NOMO-1 treated with DMSO at 0.1 percent for 48 hours (cell line): ENCODE data around the gene CEP19.
"Not testable (repeated sequence)": the region's sequence is repeated elsewhere in the genome, so short reads cannot be mapped to it uniquely, and the experiment has no call there.

Experiments used
- DNase-seq: peaks from one replicate; lab custom pipeline; 2025; ENCODE audit not compliant: unreplicated experiment; lab: John Stamatoyannopoulos, UW

CEP19 gene, protein sequence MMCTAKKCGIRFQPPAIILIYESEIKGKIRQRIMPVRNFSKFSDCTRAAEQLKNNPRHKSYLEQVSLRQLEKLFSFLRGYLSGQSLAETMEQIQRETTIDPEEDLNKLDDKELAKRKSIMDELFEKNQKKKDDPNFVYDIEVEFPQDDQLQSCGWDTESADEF

DNA sequence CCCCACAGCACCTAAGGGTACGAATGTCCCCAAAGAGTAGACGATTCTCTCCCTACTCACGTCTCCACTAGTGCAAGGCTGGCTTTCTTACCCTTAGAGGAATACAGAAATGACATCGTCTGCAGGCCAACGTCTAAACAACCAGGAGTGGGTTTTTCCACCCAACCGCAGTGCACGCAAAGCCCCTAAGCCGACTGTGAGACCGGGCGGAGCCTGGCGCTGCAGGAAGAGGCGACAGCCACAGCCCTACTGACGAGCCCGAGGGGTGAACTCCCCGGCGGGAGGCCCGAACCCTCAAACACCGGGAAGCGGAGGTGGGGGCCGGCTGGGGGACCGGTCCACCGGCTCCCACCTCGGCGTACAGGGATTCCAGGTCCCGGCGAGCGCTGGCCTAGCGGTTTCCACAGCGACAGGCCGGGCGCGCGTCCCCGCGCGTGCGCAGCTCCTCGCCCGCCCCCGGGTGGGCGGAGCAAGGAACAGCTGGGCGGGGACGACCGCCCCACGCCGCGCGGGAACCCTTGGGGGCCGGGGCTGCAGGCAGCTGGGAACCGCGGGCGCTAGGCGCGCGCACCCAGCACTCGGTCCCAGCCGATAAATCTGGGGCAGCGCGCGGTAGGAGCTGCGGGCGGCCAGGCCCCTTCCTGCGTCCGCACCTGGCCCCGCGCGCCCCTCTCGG is at the start of gene CEP19, which contains the start of gene PIGX:
Gene CEP19, minus strand, starts transcription at position 413 of the 676 bp plus-strand sequence. CDS start 3,593 bp downstream, outside the sequence.
Gene PIGX, plus strand, starts transcription at position 540 of the 676 bp plus-strand sequence.
- DNase-seq: peak; percentile 78

DNA sequence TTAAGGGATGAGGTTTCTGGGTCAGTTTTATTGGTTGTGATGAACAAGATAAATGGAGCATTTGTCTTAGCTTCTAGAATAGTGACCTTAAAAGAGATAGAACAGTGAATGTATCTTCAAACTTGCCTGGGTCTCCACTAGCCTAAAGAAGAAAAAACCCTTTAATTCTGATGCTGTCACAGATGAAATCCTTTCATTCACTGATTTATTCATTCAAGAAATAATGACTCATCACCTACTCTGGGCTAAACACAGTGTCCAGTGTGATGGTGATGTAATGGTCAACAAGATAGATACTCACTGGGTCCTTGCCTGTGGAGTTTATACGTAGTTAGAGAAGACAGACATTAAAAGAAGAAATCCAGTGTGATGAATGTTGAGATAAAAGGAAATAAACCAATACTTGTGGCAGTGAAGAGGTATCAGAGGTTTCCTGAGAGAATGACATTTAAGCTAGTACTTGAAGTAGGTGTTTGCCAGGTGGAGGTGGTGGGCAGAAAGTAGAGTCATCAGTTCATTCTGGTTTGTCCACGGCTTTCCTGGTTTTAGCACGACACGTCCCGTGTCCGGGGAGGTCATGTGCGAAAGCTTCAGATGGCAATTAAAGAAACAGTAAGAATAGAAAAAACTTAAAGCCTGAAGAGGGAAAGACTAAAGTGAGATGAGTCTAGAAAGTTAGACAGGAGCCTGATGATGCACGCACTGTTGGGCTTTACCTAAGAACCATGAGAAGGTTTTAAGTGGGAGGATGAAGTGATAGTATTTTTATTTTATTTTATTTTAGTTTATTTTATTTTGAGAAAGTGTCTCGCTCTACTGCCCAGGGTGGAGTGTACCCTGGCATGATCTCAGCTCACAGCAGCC is 46.1 kb upstream of the CEP19 start:
- DNase-seq: no peak

DNA sequence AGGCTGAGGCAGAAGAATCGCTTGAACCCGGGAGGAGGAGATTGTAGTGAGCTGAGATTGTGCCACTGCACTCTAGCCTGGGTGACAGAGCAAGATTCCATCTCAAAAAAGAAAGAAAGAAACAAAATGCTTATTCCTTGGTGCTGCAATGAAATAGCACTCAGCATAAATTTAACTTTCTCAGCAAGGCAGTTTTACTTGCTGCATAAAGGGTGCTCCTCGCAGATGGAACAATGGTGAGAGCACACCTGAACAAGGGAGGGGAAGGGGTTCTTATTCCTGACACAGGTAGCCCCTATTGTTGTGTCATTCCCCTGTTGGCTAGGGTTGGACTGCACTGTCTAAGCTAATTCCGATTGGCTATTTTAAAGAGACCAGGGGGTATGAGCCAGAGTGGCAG is 44.7 kb upstream of the CEP19 start:
- DNase-seq: no peak

DNA sequence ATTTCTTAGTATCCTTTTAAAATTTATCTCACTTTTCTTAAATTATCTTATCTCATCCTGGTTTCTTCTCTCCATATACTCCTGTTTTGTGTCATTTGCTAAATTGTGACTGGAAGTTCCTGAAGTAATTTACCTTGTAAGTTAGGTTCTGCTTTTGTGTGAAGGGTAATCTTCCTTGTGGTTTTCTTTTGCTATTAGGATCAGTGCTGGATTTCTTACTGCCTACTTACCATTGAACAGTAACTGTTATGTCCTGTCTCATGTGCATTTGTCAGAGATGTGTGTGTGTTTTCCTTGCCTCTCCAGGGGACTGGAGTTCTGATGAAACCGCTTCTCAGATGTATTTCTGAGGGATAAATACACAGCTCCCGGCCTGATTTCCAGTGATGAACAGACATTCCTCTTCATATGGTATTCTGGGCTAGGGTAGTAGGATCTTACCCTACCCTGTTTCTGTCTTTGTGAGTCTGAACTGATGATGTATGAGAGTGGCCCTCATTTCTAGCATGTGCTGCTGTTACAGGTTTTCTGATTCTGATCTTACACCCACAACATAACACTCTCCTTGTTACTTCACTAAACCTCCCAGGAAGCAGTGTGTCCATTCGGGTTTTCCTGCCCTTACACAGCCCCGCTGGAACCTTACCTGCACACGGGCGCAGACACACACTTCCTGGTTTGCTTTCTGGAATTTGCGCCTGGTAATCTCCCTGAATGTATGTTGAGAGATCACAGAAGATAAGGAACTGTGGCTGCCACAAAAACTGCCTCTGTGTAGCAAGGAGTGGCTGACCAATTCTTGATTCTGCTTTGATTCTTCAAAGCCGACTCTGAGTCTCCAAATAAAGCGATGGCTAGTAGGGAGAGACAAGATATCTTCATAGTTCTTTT is 42.3 kb upstream of the CEP19 start:
- no peak for DNase-seq

DNA sequence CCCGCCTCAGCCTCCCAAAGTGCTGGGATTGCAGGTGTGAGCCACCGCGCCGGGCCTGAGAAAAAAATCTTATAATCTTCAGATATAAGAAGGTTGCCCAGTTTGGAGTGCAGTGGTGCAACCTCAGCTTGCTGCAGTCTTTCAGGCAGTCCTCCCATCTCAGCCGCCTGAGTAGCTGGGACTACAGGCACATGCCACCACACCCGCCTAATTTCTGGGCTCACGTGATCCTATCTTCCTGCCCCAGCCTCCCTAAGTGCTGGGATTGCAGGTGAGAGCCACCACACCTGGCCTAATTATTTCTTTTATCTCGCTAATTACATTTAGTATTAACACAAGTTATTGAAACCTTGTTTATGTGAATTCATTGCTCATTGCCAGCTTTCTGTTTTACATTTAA is 41.2 kb upstream of the CEP19 start:
- DNase-seq: no peak

DNA sequence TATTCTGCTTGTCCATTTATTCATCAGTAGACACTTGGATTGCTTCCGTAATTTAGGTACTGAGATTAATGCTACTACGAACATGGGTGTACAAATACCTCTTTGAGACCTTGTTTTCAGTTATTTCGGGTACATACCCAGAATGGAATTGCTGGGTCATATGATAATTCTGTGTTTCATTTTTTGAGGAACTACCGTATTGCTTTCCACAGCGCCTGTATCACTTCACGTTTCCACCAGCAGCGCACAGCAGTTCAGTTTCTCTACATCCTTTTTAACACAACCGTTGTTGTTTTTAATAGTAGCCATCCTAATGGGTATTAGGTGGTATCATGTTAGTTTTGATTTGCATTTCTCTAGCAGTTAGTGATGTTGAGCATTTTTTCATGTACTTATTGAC is 37.1 kb upstream of the CEP19 start:
- peak; percentile 62 for DNase-seq

DNA sequence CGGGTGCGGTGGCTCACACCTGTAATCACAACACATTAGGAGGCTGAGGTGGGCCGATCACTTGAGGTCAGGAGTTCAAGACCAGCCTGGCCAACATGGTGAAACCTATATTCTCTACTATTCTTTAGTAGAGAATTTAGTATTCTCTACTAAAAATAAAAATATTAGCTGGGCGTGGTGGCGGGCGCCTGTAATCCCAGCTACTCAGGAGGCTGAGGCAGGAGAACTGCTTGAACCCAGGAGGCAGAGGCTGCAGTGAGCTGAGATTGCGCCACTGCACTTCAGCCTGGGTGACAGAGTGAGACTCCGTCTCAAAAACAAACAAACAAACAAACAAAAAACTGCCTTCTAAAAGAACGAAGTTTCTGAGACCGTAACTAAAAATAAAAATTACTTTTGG is 31.5 kb upstream of the CEP19 start:
- DNase-seq: not testable (repeated sequence)

DNA sequence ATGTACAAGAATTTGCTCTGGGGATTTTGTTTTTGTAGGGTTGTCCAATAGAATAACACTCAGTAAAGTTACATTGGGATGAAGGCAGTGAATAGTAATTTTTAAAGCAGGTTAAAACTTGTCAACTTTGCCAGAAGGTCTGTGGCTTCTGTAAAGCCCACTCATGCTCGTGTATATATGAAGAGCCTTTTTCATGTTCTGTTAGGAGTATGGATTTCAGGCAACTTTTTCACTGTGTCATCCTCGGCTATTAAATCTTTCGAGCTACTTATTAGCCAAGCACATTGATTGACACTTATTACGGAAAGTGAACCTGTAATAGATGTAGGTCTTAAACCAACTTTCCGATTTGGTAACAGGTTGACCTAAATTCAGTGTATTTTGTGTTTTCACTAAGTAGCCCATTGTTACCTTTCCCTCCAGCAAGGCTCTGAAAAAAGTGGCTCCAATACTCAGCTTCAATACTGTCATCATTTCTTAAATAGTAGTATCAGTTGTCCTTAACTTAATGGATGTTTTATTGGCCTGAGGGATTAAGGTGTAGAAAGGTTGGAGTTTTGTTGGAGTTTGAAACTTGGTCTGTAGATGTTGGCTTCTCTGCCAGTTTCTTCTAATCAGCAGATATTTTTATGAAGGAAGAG is 29.3 kb upstream of the CEP19 start:
- DNase-seq: peak; percentile 49

DNA sequence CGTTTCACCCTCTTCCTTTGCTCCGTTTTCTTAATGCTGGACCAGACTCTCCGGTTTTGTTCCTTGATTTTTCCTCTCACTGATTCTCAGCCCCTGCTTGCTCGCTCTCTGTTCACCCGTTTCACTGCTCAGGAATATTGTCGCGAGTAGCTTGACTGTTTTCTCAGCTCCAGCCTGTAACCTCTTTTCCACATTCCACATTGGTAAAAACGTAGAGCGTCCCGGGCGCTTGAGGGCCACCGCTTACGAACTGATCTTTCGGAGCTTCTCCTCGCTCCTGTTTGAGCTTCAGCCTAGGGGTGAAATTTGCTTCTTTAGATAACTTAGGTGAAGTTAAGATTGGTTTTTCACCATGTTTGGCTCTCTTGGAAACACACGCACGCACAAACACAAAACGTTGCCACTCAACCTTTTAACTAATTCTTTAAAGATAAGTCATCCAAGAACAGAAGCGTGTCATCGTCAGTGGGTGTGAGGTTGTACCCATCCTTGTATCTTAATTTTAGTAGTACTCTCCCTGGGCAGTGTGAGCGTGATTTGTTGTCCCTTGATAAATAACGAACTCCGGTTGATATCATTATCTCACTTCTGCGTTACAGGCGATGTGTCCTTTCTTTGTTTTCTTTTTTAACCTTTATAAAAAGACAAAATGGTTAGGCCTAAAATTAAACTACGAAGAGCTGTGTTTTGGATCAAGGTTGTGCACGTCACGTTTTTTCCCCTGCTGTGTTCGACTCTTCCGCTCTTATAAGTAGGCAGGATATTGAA is 28.6 kb upstream of the CEP19 start:
- peak; percentile 60 for DNase-seq

DNA sequence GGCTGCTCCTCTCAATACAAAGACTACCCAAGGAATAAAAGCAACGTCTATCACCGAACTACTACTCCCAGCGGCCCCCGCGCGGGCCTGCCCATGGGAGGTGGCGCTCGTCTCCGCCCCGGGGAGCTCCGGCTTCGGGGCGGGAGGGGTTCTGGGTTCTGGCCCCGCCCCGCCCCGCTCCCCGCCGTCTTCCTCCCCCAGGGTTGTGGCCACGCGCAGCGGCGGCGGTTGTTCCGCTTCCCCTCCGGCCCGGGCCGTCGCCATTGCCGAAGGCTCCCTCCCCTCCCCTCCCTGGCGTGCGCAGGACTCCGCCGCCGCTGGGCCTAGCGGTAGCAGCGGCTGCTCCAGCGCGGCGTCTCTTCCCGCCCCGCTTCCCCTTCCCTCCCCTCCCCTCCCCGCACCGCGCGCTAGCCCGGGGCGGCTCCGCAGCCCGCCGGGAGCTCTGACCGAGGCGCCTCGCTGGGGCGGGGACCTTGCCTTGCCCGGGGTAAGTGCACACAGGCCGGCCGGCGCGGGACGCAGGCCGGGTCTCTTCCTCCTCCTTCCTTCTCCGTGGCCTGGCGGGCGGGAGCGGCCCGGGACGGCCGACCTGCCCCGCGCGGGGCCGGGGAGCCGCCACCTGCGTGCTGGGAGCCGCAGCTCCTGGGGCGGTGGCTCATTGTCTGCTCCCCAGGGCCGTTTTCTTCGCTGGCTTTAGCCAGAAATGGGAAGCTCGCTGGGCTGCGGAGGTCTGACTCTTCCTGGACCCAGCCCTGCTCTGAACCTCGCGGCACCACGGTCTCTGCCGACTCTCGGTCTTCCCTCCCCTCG is 27.8 kb upstream of the CEP19 start, which contains the start of gene PAK2:
Gene PAK2, plus strand, starts transcription at position 187 of the 810 bp plus-strand sequence. CDS start 42,790 bp downstream, outside the sequence.
- peak; percentile 98 for DNase-seq

DNA sequence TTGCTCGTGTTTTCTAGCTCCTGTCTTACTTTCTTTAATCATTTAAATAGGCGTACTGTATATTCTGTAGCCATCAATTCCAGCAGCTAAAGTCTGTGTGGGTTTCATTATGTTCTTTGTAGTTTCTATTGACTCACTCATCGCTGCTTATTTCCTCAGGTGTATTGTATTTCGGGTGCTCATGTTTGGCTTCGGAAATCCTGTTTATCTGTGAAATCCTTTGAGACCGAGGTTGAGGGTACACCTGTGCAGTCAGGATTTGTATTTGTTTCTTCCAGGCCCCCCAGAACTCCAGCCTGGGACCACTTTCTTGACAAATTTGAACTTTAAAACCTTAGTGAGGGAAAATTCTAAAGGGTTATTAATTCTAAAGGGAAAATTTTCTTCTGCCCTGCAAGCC is 25.6 kb upstream of the CEP19 start:
- DNase-seq: no peak

DNA sequence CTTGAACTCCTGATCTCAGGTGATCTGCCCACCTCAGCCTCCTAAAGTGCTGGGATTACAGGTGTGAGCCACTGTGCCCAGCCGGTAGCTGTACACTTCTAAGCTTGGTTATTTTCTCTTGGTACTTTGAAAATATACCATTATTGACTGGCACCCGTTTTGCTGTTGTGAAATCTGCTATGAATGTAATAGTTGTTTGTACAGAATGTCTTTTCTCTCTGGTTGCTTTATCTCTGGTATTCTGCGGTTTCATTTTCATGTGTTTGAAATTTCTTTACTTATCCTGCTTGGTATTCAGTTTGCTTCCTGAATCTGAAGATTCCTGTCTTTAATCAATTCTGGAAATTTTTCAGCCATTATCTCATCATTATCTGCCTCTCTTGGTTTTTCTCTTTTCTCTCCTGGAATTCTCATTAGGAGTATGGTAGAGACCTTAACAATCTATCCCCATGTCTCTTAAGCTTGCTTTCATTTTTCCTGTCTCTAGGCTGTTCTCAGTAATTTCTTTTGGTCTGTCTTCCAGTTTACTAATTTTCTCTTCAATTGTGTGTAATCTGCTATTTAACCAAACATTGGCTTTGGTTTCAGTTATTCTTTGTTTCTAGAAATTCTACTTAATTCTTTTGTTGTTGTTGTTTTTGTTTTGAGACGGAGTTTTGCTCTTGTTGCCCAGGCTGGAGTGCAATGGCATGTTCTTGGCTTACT is 24.8 kb upstream of the CEP19 start:
- DNase-seq: no peak

DNA sequence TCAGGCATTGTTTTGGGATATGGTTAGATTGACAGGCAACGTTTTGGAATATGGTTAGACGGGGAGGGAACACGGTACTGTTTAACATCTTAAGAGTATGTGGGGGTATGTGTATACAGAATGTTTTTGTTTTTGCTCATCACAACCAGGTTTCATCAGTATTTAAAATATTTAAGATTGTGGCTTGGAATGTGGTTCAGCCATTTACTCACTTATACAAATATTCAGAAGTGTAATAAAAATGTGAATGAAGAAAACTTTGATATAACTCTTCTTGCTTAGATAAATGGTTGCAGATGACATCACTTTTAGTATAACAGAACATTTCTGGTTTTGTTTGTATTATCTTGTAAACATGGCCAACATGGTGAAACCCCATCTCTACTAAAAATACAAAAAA is 23.7 kb upstream of the CEP19 start:
- DNase-seq: no peak

DNA sequence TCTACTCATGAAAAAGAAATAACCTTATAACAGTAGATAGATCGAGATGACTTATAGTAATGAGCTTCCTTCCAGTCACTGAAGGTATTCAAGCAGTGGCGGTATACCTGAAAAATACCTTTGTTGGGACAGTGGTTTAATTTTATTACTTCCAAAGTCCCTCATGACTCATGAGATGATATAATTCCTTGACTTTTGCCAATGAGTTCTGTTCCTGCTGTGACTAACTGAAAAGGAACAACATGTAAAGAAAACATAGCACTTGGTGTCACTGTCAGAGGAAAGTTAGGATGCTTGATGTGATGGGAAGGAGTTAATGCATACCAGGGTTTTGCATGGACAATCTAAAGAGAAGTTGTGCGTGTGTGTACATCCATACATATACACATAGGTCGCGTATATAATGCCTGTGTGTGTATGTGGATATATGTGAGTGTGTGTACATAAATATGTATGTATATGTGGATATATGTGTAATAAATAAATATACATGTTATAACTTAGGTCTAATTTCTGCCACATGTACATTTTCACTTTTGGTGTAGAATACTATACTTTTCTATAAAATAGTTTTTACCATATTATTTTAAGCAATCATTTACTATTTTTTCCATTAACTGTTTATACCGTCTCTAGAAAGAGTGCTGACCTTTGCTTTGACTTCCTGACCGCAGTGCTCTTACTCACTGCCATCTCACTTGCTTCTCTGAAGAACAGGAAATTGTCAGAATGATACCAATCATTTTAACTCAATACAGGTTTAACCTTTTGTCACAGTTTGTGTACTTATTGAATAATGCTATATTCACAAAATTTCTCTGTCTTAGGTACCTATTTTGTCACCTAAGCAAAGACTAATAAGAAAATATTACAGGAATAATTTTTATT is 15.0 kb upstream of the CEP19 start:
- DNase-seq: no peak

DNA sequence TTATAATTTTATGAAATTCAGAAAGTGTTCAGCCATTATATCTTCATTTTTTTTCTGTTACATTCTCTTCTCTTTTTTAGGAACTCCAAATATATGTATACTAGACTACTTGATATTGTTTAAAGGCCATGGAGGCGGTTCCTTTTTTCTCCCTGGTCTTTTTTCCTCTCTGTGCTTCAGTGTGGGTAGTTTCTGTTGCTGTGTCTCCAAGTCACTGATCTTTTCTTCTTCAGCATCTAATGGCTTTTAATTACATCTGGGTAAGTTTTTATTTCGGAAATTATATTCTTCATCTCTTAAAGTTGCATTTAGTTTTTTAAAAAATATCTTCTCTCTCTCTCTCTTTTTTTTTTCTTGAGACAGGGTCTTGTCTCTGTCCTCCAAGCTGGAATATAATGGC is 9.0 kb upstream of the CEP19 start:
- DNase-seq: no peak

DNA sequence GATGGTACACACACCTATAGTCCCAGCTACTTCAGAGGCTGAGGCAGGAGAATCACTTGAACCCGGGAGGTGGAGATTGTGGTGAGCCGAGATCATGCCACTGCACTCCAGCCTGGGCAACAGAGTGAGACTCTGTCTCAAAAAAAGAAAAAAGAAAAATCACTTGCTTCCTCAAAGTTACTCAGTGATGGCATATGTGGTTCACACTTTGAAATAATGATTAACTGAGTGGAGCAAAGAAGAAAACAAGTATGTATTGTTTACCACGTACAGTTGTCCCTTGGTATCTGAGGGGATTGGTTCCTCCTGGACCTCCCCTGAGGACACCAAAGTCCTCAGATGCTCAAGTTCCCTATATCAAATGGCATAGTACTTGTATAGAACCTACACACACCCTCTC is 5.1 kb upstream of the CEP19 start:
- not testable (repeated sequence) for DNase-seq
